GM12873 (cell line): ENCODE results near the gene MOB3C.
A peak's percentile ranks its signal among the peaks of the same experiment; 100 is the strongest.

Experiments
- CTCF ChIP-seq: IDR thresholded peaks from 2 replicates; pipeline ENCODE4 v1.5.1; 2012; ENCODE audit warnings: low read depth, mild to moderate bottlenecking, moderate library complexity, low read length, control low read depth; ENCODE audit not compliant: insufficient read depth; ENCODE audit errors: missing control alignments

The MOB3C gene

GRCh38 chr1:46607345-46608130, 9.1 kb downstream of the MOB3C start:
- no peak for TF ChIP-seq CTCF

GRCh38 chr1:46606255-46606965, 10.2 kb downstream of the MOB3C start:
- TF ChIP-seq CTCF, result no peak

GRCh38 chr1:46605232-46605631, 11.4 kb downstream of the MOB3C start:
- no peak for TF ChIP-seq CTCF

- TF ChIP-seq CTCF, result peak; percentile 26
Observed at GRCh38 chr1:46603858-46604549, 12.6 kb downstream of the MOB3C start, which contains the start of gene MKNK1. TSS of gene MKNK1 (minus strand) at chr1:46604268. CDS start at chr1:46583327, 20,941 bp downstream.

- TF ChIP-seq CTCF, result no peak
Observed at GRCh38 chr1:46603481-46603857, 13.1 kb downstream of the MOB3C start.

- no peak for TF ChIP-seq CTCF
Observed at GRCh38 chr1:46601257-46602007, 15.2 kb downstream of the MOB3C start.
